GM12872 (cell line): ENCODE data around the gene TEX11.

ENCODE experiments used
- TF ChIP-seq, protein P1 (sequence below): IDR thresholded peaks from 3 replicates; pipeline ENCODE4 v1.5.1; 2011; ENCODE audit warnings: low read depth, mild to moderate bottlenecking, low read length, moderate library complexity; ENCODE audit not compliant: insufficient read depth

The TEX11 gene

DNA sequence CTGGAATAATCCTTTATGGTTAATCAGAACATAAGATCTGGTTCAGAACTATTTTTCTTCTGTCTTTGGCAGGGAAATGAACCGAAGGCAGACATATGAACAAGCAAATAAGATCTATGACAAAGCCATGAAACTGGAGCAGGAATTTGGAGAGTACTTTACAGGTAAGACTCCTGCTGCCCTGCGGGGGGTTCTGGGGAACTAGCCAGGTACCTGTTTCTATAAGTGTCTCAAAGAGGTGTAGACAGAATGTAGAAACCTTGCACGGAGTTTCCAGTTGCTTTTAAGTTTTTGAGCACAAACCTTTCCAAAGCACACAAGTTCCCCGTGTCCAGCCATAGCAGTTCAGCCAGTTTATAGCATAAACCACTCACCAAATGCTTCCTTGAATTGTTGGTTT is 407.7 kb downstream of the TEX11 start:
- TF ChIP-seq, protein P1, sequence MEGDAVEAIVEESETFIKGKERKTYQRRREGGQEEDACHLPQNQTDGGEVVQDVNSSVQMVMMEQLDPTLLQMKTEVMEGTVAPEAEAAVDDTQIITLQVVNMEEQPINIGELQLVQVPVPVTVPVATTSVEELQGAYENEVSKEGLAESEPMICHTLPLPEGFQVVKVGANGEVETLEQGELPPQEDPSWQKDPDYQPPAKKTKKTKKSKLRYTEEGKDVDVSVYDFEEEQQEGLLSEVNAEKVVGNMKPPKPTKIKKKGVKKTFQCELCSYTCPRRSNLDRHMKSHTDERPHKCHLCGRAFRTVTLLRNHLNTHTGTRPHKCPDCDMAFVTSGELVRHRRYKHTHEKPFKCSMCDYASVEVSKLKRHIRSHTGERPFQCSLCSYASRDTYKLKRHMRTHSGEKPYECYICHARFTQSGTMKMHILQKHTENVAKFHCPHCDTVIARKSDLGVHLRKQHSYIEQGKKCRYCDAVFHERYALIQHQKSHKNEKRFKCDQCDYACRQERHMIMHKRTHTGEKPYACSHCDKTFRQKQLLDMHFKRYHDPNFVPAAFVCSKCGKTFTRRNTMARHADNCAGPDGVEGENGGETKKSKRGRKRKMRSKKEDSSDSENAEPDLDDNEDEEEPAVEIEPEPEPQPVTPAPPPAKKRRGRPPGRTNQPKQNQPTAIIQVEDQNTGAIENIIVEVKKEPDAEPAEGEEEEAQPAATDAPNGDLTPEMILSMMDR, result no peak

DNA sequence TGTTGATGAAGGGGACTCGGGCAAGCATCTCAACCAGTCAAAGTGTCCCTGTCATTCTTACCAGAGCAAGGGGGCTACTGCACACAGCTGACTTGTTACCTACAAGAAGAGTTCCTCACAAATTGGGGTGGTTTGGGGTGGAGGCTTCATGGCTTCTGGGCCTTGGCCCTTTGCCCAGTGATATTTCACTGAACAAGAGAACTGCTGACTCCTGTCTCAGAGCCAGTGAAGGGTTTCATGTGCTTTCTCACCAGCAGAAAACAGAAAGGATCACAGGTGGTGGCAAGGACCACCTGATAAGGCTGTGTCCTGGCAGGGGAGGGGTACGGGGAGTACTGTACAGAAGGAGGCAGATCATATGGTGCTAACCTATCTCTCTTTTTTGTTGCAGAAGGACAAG is 410.4 kb downstream of the TEX11 start:
- TF ChIP-seq, protein P1, result no peak

DNA sequence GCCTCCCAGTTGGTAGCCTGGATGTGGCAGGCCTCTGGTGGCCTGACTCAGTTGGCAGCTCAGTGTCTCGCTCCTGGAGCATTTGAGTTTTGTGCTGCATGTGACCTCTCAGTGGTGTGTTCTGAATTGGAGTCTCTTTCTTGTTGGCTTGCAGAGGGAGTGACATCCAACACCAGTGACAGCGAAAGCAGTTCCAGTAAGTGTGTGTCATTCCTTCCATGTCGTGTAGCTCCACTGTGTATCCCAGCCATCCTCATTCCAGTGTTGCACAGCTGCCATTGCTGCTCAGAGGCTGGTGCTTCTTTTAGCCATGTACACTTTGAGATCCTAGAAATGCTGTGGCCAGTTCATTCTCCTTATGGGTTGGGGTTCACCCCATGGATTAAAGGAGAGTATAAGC is 411.5 kb downstream of the TEX11 start:
- TF ChIP-seq, protein P1, result no peak

DNA sequence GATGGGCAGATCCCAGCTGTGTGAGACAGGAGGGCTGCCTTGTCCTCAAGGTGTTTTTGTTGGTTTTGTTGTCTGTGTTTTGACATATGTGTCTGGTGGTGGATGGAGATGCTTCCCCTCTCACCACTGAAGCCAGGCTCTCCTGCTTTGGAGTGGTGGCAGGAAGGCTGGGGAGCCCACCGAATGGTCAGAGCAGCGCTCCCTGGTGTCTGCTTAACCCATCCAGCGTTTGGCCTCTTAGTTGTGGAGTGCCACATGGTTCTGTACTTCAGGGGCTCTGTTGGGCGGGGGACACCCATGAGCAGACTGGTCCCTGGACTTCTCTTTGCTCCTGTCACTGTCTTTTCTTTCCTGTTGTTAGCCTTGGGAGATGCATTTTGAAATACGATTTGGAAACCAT is 412.0 kb downstream of the TEX11 start:
- TF ChIP-seq, protein P1, result no peak

DNA sequence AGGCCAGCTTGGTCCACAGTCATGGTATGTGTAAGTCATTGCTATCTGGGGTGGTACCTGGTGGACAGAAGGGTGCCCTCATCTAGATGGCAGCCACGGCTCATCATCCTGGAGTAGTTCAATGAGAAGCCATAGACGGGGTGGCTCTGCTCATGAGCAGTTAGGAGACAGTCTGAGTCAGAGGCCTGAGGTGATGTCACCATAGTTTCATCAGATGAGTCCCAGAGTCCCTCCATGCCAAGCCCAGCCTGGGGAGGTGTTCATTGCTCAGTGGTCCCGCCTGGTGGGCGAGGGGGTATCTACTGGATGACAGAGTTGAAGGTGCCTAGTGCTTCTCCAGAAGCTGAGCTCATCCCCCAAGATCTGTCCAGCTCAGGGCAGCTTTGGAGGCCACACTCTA is 414.1 kb downstream of the TEX11 start:
- TF ChIP-seq, protein P1, result no peak

DNA sequence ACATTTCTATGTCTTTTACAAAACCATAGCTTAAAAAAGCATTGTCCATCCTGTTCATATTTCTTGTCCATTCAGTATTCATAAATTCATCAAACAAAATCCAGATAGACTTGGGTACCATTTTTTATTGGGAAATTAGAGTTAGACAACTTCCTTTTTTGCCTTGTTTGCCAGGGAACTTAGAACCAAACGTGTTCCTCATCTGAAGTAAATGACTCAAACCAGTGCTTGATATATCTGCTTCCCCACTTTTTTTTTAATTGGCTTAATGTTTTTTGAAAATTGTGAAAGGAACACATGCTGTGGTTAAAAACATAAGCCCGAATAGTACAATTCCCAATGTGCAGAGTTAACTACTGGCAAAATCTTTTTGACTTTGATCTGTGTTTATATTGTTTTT is 419.7 kb downstream of the TEX11 start:
- TF ChIP-seq, protein P1, result no peak

DNA sequence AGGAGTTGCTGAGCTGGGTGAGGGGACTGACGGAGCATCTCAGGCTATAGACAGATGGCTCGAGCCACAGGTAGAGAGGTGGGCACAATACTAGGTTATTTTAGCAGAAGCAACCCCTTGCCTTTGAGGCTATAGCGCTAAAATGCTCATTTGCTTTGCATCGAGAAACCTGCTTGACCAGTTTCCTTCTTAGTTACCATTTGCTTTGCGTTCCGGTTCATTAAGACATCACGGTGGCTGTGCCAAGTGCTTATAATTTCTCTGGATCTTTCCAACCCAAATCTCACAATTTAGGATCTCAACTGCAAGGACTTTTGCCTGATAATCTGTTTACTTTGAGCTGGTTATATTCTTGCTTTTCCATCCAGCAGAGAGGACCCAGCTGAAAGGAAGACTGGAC is 423.0 kb downstream of the TEX11 start:
- TF ChIP-seq, protein P1, result no peak

DNA sequence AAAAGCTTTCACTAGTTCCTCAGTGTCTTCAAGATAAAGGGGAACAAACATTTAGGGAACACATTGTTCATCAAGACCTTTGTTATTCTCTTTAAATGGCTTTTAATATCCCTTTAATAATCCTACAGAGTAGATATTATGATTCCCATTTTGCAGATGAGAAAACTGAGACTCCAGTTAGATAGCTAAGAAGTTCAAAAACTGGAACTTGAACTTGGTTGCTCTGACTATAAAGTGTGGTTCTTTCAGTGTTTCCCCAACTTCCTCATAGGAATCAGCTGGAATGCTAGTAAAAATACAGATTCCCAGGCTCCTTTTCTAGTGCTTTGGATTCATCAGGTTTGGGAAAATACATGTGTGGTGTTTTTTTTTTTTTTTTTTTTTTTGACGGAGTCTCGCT is 426.2 kb downstream of the TEX11 start:
- TF ChIP-seq, protein P1, result no peak
